Effector memory CD8-positive, alpha-beta T cell (primary cell): Measurements from ENCODE around the gene OR2M4.

ENCODE experiments used
- ATAC-seq: fragments of 150-1000 bp; cut with Tn5 transposase; replicated peaks from 2 replicates; pipeline ENCODE4 v1.10.0; 2021; ENCODE audit warnings: mild to moderate bottlenecking, moderate library complexity
- DNase-seq, 3 experiments: peaks; one replicate each; pipeline ENCODE4 v3.0.0; 2021
- H3K27ac Mint-ChIP-seq, 2 donors: one replicate each; pipeline ENCODE4 v1.8.0; 2022; ENCODE audit warnings: mild to moderate bottlenecking in 2 of 2, mixed read lengths in 2 of 2, moderate library complexity in 2 of 2
- H3K27me3 Mint-ChIP-seq, 2 donors: one replicate each; pipeline ENCODE4 v1.8.0; 2022; ENCODE audit warnings: mixed read lengths in 2 of 2
- H3K36me3 Mint-ChIP-seq: one replicate; pipeline ENCODE4 v1.8.0; 2022; ENCODE audit warnings: mild to moderate bottlenecking, moderate library complexity, mixed read lengths; ENCODE audit not compliant: insufficient read depth
- H3K4me1 Mint-ChIP-seq, 2 donors: one replicate each; pipeline ENCODE4 v1.8.0; 2022; ENCODE audit warnings: low read depth in 2 of 2, mixed read lengths in 2 of 2
- H3K4me3 Mint-ChIP-seq, 2 donors: one replicate each; pipeline ENCODE4 v1.8.0; 2022; ENCODE audit warnings: mild to moderate bottlenecking in 2 of 2, mixed read lengths in 2 of 2, moderate library complexity in 2 of 2
- H3K9me3 Mint-ChIP-seq, 2 donors: one replicate each; pipeline ENCODE4 v1.8.0; 2022; ENCODE audit warnings: mixed read lengths in 2 of 2

Gene OR2M4

GRCh38 chr1:248277876-248278275 is 46.7 kb downstream of the OR2M4 start, which contains the start of gene OR2T33:
Gene OR2T33 (minus strand): TSS chr1:248277976. CDS start chr1:248273814, 4,162 bp downstream.
- DNase-seq (no peak), ATAC-seq (no peak)
- H3K27ac Mint-ChIP-seq = no peak within 1 kb of the TSS
- no peak within 1 kb of the TSS for H3K4me3 Mint-ChIP-seq
- H3K36me3 Mint-ChIP-seq = no peaks in the 10 kb centered on the region
- H3K4me1 Mint-ChIP-seq = no peaks in the 10 kb centered on the region
- peaks cover 3 to 7% of the 10 kb centered on the region in 2 donors for H3K9me3 Mint-ChIP-seq
- no peaks in the 10 kb centered on the region for H3K27me3 Mint-ChIP-seq

GRCh38 chr1:248288391-248288790 is 57.2 kb downstream of the OR2M4 start:
- no peak overlapping the region for H3K4me3 Mint-ChIP-seq
- no peaks in the 10 kb centered on the region for H3K36me3 Mint-ChIP-seq
- peaks cover 0 to 6% of the 10 kb centered on the region in 2 donors for H3K9me3 Mint-ChIP-seq
- no peak for ATAC-seq
- no peak for DNase-seq
- H3K27ac Mint-ChIP-seq = no peak overlapping the region
- H3K27me3 Mint-ChIP-seq = no peaks in the 10 kb centered on the region
- H3K4me1 Mint-ChIP-seq = no peaks in the 10 kb centered on the region
